OCI-LY3 (cell line): ENCODE measurements around the gene CCS.

Source experiments
- EZH2phosphoT487 ChIP-seq: fragments of 200-600 bp; shearing (Covaris generic); IDR thresholded peaks from 2 replicates; pipeline ENCODE4 v1.6.1; 2018; ENCODE audit warnings: antibody characterized with exemption, mixed run types, low read depth
- TF ChIP-seq, protein P1 (sequence below): fragments of 200-600, 300-600 bp; sonication (generic); IDR thresholded peaks from 2 replicates; pipeline ENCODE4 v1.5.1; 2014; ENCODE audit warnings: antibody characterized with exemption, low read length, low read depth

DNA sequence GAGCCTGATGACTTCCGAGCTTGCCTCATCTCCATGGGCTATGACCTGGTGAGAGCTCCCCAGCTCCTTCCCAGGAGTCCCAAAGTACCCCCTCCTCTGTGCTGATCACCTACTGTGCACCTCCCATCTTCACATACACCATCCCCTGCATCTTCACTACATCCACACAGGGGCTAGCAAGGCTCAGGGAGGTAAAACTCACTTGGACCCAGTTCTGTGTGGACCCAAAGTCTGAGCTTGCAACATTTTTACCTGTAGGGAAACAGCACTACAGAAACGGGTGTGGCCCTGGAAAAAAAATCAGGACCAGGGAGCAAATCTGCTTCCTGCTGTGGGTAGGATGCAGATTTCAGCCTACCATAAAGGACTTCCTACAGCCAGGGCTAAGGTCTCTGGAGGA lies 30.7 kb upstream of the CCS start:
- TF ChIP-seq, protein P1, sequence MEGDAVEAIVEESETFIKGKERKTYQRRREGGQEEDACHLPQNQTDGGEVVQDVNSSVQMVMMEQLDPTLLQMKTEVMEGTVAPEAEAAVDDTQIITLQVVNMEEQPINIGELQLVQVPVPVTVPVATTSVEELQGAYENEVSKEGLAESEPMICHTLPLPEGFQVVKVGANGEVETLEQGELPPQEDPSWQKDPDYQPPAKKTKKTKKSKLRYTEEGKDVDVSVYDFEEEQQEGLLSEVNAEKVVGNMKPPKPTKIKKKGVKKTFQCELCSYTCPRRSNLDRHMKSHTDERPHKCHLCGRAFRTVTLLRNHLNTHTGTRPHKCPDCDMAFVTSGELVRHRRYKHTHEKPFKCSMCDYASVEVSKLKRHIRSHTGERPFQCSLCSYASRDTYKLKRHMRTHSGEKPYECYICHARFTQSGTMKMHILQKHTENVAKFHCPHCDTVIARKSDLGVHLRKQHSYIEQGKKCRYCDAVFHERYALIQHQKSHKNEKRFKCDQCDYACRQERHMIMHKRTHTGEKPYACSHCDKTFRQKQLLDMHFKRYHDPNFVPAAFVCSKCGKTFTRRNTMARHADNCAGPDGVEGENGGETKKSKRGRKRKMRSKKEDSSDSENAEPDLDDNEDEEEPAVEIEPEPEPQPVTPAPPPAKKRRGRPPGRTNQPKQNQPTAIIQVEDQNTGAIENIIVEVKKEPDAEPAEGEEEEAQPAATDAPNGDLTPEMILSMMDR, result no peak
- no peak for TF ChIP-seq EZH2phosphoT487
